ENCODE results near the gene NRCAM.
A peak's percentile ranks its signal among the peaks of the same experiment; 100 is the strongest.

GRCh38 chr7:108097703-108098102, 358.5 kb downstream of the NRCAM start:
- peak; percentile 82 for TF ChIP-seq CTCF (IDR thresholded peaks at IDR 0.05)
- TF ChIP-seq POLR2A (IDR thresholded peaks at IDR 0.05; ENCODE audit: low read length) = no peak
- no peak for TF ChIP-seq NFE2L2 (conservative IDR thresholded peaks at IDR 0.05; ENCODE audit: low read length)
- peak; percentile 78 to 80 for TF ChIP-seq RAD21 (conservative IDR thresholded peaks at IDR 0.05 in 1 of 2, IDR thresholded peaks at IDR 0.05 in 1 of 2)
- no peak for TF ChIP-seq CBX2 (IDR thresholded peaks at IDR 0.05; ENCODE audit: borderline replicate concordance, low read depth)
- no peak for TF ChIP-seq RCOR1 (IDR thresholded peaks at IDR 0.05; ENCODE audit: low read depth, low read length)
- TF ChIP-seq POLR2AphosphoS2 (conservative IDR thresholded peaks at IDR 0.05; ENCODE audit: low read length) = no peak
- no peak for TF ChIP-seq MYC (IDR thresholded peaks at IDR 0.05; ENCODE audit: borderline replicate concordance, low read length)
- no peak for TF ChIP-seq USF2 (IDR thresholded peaks at IDR 0.05)
